ENCODE data around the gene TMEM167B.
"Not testable (repeated sequence)": the region's sequence is repeated elsewhere in the genome, so short reads cannot be mapped to it uniquely, and the experiment has no call there.

Gene TMEM167B

DNA sequence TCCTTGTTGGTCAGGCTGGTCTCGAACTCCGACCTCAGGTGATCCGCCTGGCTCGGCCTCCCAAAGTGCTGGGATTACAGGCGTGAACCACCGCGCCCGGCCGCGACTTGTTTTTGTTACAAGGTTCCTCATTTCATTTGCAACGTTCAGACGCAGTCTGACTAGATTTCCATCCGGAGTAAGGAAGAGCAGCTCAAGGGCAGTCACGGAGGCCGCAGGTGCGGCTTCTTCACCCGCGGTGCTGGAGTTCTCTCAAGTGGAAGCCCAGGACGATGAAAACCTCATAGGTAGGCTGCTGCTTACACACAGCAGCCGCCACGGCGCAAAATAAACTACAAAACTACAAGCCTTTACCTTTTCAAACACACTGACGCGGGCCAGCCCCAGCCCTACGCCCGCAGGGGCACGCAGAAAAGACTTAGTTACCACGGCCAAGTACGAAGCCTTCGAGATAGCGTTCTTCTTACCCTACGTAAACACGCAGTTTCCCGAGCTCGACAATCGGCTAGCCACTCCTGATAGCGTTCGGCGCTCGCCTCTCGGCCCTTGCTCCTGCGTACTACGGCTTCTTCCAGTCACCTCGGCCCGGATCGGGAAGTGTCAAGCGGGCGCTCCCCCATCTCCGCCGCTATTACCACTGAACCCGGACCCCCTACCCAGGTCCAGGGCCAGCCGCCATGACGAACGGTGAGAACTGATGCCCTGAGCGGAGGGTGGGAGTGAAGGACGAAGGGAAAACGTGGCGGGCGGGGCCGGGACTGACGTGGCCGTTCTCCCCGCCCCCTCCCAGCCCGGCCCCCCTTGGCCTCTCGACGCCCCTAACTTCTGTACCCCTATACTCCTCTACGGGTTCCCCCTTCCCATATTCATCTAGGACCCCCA is at the start of gene TMEM167B:
TSS of gene TMEM167B (plus strand) at position 569 of the 882 bp plus-strand sequence. CDS start at position 678, 109 bp downstream.
- peak; percentile 87 for DNase-seq

DNA sequence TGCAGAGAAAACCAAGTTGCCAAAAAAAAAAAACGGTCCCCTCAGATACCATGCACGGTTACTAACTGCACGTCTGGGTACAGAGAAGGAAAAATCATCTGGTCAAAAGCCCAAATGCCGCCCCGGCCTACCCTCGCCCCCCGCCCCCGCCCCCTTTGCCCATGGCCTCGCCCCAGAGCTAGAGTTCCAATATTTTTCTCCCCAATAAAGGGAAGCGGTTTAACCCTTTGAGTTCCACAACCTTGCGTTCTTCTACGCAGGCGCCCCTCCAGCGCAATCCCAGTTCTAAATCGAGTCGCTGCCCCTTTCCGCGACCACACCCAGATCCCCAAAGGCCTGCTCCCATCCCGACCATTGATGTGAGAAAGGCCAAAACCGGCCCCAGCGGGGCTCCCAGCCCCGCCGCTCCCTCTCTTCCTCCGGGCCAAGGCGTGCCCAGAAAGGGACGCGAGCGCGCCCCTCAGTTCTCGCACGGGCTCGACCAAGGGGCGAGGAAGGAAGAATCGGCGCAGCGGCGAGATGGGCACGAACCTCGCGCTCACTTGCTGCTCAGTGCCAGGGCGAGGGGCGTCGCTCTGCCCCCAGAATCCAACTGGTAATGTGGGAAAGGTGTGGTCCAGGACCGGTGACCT is 49.5 kb upstream of the TMEM167B start:
- DNase-seq, result no peak

DNA sequence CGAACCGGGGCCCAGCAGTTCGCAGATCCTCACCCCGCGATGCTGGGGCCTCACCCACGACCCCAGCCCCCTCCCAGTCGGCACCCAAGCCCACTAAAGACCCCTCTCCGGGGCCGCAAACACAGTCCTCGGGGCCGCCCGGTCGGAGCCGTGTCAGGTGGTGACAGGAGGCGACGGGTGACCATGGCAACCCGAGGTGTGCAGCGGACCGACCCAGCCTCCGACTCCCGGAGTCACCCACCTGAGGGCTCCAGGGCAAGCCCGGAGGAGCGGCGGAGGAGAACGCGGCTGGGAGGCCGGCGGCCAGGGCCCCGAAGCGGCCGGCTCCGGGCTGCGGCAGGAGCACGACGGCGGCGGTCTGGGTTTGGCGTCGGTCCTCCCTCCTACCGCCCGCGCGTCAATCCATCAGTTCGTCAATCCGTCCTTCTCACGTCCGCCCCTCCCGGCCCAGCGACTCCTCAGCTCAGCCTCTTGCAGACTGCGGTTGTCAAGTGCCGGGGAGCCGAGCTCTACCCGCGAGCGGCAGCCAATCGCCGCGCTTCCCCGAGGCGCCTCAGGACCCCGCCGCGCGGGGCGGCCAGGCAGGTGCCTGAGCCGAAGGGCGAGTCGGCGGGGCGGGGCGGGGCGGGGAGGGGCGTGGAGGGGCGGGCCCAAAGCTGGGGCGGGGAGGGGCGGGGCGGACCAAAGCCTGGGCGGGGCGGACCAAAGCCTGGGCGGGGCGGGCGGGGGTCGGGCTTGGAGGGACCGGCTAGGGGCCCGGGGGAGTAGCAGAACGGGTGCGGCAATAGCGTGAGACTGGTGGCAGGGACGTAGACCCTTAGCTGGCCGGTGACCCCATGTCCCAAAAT is 48.7 kb upstream of the TMEM167B start, which contains the start of gene WDR47:
TSS of gene WDR47 (minus strand) at position 482 of the 848 bp plus-strand sequence. CDS start 18,590 bp downstream, outside the sequence.
- peak; percentile 96 for DNase-seq

DNA sequence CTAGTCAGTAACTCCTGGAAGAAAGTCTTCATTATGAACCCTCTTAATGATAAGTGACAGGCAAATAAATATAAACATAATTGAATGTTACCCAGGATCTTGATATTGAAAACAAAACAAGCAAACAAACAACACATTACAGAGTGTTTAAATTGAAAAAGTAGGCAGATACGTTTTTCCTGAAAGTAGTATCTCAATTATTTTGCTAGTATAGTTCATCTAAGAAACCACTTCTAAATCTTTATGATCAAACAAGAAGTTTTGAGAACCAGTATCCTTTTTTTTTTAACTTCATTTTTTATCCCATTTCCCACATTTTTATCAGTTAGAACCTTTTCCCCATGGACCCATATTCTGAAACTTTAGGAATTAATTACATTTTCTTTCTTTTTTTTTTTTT is 45.0 kb upstream of the TMEM167B start:
- no peak for DNase-seq

DNA sequence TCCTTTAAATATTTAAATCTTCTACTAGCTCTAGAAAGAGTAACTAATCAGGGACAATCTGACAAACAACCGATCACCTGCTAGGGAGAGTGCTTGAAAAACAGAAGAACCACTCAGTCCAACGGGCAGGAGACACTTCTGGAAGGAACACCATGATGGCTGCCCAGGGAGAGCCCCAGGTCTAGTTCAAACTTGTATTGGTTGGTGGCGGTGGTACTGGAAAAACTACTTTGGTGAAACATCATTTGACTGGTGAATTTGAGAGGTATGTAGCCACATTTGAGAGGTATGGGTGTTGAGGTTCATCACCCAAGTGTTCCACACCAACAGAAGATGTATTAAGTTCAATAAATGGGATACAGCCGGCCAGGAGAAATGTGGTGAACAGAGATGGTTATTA is 43.9 kb upstream of the TMEM167B start:
- DNase-seq, result peak; percentile 2

DNA sequence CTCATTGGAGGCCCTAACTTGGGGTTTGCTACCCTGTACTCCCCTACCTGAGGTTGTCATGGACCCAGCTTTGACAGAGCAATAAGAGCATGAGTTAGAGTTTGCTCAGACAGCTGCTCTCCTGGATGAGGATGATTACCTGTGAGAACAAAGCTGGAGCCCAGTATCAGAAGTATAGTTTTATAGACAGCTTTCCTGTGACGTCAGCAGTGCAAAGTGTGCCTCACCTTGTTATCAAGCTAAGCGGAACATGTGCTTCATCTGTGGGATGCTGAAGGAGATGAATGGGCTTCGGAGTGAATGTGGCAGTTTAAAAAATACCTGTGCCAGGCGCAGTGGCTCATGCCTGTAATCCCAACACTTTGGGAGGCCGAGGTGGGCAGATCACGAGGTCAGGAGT is 43.2 kb upstream of the TMEM167B start:
- DNase-seq, result no peak

DNA sequence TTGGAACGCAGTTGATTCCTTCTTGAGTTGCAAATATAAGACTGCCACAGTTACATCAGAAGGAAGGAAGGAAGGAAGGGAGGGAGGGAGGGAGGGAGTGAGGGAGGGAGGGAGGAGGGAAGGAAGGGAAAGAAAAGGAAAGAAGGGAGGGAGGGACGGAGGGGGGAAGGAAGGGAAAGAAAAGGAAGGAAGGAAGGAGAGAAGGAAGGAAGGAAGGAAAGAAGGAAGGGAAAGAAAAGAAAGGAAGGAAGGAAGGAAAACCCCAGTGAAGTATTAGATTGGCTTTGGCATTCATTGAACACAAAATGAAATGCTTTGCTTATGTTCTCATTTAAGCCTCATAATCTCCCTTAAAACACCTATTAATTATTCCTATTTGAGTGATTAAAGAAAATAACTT is 42.2 kb upstream of the TMEM167B start:
- no peak for DNase-seq

DNA sequence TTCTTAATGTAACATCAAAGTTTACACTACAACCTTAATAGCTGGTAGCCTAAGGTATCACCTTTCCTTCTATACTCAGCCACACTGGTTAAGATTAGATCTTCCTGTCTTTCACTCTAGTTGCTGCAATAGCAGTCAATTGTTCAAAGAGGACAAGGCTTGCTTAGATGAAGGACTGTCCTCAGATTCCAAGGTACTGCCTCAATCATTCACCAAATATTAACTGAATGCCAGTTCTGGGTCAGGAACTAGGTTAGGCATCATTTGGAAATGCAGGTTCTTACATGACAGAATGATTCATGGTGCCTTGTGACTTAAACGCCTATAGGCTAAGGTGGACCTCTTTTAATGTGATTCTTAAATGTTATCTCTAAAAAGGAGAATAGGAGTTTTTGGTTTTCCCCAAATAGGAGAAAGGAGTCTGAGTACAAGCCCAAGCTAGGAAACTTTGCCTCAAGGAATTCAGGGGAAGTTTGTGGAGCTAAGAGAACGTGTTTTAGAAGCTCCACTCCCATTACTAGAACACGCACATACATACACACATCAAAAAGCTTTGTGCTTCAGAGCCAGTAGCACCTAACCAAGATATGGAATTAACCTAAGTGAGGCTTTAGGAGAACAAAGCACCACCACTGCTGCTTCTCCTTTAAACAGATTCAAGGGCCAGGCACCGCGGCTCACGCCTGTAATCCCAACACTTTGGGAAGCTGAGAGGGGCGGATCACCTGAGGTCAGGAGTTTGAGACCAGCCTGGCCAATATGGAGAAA is 40.2 kb upstream of the TMEM167B start:
- no peak for DNase-seq

DNA sequence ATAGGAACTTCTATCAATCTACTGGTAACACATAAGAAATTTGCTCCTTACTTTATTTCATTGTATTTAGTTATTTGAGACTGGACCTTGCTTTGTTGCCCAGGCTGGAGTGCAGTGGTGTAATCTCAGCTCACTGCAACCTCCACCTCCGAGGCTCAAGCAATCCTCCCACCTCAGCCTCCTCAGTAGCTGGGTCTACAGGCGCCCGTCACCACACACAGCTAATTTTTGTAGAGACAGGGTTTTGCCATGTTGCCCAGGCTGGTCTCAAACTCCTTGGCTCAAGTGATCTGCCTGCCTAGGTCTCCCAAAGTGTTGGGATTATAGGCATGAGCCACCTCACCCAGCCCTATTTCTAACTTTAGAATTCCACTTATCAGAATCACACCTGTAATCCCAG is 38.4 kb upstream of the TMEM167B start:
- not testable (repeated sequence) for DNase-seq

DNA sequence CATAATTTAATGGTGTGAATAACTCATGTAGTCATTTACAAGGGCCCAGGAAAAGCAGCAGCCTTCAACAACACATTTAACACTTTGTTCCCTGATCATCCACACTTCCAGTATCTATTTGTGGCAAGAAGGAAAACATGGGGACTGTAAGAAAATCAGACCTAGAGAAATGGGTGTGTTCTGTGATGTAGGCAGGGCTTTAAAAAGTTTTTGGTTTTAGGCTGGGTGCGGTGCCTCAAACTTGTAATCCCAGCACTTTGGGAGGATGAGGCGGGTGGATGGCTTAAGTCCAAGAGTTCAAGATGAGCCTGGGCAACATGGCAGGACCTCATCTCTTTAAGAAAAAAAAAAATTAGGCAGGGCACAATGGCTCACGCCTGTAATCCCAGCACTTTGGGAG is 34.5 kb upstream of the TMEM167B start:
- no peak for DNase-seq

DNA sequence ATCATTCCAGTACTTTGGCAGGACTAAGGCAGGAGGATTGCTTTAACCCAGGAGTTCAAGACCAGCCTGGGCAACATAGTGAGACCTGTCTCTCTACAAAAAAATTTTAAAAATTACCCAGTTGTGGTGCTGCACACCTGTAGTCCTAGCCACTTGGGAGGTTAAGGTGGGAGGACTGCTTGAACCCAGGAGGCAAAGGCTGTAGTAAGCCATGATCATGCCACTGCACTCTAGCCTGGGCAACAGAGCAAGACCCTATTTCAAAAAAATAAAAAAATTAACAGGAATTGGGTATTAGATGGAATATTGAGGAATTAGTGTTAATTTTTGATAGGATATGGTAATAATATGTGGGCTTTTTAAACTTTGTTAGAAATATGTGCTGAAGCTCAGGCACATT is 31.5 kb upstream of the TMEM167B start:
- DNase-seq, result no peak

DNA sequence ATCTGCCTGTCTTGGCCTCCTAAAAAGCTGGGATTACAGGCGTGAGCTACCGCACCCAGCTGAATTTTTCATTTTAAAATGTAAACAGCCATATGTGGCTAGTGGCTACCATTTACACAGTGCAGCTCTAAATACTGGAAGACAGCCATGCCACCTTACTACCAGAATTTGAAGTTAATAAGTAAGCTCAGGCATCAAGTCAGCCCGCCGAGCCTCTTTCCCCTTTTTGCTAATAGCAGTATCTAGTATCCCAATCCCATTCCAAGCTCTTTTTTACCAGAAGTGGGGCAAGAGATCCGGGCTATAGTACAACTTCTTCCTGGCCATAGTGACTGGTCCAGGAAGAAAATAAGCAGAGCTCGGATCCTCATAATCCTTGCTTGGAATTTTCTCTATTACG is 29.9 kb upstream of the TMEM167B start:
- no peak for DNase-seq

DNA sequence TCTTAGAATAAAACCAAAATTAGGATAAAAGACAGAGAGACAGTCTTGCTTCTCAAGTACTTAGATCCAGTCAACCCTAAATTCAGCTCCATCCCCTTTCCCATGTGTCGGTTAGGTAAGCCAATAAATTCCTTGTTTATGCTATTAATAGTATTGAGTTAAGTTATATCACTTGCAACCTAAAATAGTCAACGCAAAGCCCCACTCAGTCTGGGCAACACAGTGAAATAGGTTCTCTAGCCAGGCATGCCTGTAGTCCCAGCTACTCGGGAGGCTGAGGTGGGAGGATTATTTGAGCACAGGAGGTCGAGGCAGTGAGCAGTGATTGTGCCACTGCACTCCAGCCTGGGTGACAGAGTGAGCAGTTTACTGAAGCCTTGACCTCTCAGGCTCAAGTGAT is 29.4 kb upstream of the TMEM167B start:
- DNase-seq, result no peak

DNA sequence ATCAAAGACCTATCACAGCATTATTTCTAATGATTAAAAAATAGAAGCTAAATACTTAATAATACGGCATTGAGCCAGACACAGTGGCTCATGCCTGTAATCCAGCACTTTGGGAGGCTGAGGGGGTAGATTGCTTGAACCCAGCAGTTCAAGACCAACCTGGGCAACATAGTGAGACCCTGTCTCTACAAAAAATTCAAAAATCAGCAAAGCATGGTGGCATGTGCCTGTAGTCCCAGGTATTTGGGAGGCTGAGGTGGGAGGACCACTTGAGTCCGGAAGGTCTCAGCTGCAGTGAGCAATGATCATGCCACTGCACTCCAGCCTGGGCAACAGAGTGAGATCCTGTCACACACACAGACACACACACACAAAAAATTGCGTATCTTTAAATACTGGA is 25.4 kb upstream of the TMEM167B start:
- no peak for DNase-seq

DNA sequence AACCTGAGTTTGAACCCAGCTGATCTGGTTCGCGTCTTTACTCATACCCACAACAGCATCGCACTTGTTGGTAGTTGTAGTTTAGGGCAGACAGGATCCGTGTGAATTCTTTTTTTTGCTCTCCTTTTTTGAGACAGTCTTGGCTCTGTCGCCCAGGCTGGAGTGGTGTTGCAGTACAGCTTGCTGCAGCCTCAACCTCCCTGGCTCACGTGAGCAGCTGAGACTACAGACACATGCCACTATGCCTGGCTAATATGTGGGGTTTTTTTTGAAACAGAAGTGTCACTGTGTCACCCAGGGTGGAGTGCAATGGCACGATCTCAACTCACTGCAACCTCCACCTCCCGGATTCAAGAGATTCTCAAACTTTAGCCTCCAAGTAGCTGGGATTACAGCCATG is 22.7 kb upstream of the TMEM167B start:
- DNase-seq, result no peak

DNA sequence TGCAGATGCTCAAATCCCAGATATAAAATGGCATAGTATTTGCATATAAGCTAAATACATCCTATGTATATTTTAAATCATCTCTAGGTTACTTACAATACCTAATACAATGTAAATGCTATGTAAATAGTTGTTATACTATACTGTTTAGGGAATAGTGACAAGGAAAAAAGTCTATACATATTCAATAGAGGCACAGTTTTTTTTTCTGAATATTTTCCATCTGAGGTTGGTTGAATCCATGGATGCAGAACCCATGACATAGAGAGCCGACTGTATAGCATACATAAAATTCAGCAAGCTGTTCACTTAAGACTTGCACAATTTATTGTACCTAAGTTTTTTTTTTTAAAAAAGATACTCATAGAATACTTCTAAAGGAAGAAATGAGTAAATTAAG is 21.3 kb upstream of the TMEM167B start:
- DNase-seq, result no peak

DNA sequence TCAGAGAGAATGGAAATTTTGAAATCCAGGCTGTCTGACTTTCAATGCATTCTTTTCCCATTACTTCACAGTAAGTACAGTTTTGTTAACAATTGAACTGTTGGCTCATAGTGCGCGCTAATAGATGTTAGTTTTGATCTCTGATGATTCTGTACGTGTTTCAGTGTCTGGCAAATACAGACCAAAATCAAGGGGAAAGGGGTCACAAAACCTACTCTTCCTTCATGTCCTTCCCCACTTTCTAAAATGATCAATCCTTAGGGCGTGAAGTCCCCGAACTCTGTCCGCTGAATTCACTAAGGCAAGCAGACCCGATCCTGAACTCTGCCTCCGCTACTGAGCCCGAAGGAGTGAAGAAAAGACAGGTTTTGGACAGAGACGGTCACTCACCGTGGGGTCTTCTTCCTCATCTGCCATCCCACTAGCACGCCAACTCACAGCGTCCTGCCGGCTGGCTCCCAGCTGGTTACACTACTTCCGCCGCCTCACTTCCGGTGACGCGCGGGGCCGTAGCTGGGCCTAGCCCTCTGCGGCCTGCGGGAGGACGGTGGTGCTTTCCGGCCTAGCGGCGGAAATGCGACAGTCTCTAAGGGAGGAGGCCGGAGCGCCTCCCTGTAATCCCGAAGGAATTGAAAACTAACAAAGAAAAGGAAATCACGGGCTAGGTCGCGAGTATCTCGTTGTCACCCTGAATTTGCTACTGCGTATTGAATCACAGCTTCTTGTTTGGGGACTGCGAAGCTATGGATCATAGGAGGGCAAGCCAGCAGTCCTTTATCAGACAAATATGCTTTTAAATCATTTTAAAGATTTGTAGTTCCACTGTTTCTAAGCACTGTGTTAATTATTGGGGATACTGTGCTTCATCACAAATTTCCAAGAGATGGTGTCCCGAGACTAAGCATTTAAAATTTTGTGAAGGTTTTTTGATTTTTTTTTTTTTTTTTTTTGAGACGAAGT is 14.8 kb upstream of the TMEM167B start, which contains the start of gene TAF13:
TSS of gene TAF13 (minus strand) at position 473 of the 960 bp plus-strand sequence. CDS start at position 417, 56 bp downstream.
- DNase-seq, result peak; percentile 91

DNA sequence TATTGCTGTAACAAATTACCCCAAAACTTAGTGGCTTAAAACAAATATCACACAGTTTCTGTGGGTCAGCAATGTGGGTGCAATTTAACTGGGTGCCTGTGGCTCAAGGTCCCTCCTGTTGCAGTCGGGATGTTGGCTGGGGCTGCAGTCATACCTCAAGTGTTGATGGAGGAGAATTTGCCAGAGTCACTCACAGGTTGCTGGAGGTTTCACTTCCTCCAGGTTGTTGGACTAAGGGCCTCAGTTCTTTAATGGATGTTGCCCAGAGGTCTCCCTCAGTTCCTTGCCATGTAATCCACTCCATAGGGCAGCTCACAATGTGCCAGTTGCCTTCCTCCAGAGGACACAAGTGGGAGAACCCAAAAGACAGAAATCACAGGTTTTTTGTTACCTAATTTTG is 12.2 kb upstream of the TMEM167B start:
- DNase-seq, result no peak

DNA sequence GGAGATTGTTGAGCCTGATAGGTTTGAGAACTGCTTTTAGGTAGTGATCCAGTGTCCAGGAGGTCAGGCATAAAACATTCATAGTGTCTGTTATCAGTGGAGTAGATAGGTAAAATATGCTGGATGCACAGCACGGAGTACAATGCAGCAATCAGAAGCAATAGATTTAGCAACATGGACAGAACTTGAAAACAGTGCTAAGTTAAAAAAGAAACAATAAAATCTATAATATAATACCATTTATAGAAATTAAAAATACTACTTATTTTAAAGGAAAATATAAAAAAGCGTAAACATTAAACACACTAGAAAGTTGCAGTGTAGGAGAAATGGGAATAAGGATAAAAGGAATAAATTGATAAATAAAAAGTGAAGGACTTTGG is 11.3 kb upstream of the TMEM167B start:
- no peak for DNase-seq

DNA sequence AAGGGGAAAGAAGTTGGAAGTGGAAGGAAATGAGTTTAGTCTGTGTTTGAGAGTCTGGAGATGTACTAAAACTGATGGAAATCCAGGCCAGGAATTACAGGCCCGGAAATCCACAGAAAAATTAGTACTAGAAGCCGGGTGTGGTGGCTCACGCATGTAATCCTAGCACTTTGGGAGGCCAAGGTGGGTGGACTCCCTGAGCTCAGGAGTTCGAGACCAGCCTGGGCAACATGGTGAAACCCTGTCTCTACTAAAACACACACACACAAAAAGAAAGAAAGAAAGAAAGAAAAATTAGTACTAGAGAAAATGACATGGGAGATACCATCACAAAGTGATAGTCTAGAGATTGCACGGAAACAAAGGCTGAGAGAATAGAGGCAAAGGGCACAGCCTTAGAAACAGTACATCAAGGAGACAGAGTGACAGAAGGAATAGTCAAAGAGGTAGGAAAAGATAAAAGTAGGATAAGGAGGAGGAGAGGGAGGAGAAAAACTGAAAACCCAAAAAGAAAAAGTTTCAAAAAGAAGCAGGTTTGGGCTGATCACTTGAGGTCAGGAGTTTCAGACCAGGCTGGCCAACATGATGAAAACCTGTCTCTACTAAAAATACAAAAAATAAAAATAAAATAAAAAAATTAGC is 10.0 kb upstream of the TMEM167B start:
- no peak for DNase-seq

DNA sequence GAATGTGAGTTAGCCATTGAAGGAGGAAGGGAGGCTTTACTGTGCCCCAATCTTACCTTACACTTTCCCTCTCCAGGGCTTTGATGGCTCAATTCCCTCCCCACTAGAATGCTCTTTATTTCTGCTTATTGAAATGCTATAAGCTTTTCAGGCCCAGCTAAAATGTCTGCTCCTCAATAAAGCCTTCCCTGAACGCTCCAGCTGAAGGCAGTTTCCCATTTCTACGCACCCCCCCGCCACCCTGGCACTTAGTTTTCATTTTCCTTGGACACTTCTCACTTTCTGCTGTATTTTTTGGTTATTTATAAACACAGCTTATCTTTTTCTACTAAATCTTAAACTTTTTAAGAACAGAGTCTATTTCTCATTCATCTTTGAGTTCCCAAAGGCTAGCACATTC is 7.1 kb upstream of the TMEM167B start:
- DNase-seq, result no peak

All from NCI-H510A (cell line).